Caco-2 (cell line): ENCODE measurements around the gene RANBP10. TPM values are rescaled to one million over a fixed set of nuclear protein-coding genes. Genes with fewer than 3 reads are reported as not detected.

ENCODE experiments used
- BruUV-seq: library from RNA; stranded (reverse); fragments of 400-500 nt; replicated peaks from 2 replicates; lab custom pipeline; 2021; lab: Mats Ljungman, UMichigan
- CTCF ChIA-PET: fragments of 300-600 bp; sonication (Branson Sonifier 250); formaldehyde crosslinking; loops from one replicate; lab custom pipeline; 2022; ENCODE audit warnings: antibody characterized with exemption; lab: Charles Lee
- POLR2A ChIA-PET: fragments of 300-600 bp; sonication (Branson Sonifier 250); formaldehyde crosslinking; loops from one replicate; lab custom pipeline; 2022; ENCODE audit warnings: antibody characterized with exemption; lab: Charles Lee
- DNase-seq, 2 experiments: peaks; one replicate each; pipeline versions ENCODE4 v3.0.0 to v3.0.0-alpha.2; 2020 to 2022
- H3K27me3 ChIP-seq: replicated peaks from 2 replicates; pipeline ENCODE4 v1.6.0; 2011; ENCODE audit warnings: low read length; ENCODE audit not compliant: control insufficient read depth, insufficient read depth
- H3K36me3 ChIP-seq: 2 replicates; pipeline ENCODE4 v1.5.1; 2011; ENCODE audit warnings: low read length; ENCODE audit not compliant: control insufficient read depth, insufficient read depth
- H3K4me1 ChIP-seq: fragments of 250-450 bp; sonication (Bioruptor Pico); 2 replicates; pipeline ENCODE4 v1.5.1; 2020; ENCODE audit warnings: mild to moderate bottlenecking
- H3K4me3 ChIP-seq: 2 replicates; pipeline ENCODE4 v1.5.1; 2011; ENCODE audit warnings: low read depth, mild to moderate bottlenecking, control low read depth, low read length
- H3K9me3 ChIP-seq: fragments of 250-450 bp; sonication (Bioruptor Pico); 2 replicates; pipeline ENCODE4 v1.5.1; 2020; ENCODE audit warnings: mild to moderate bottlenecking, moderate library complexity
- H3K27ac Mint-ChIP-seq: one replicate; pipeline ENCODE4 v1.8.0; 2022; ENCODE audit warnings: mixed read lengths; ENCODE audit not compliant: unreplicated experiment
- H3K27me3 Mint-ChIP-seq: one replicate; pipeline ENCODE4 v1.8.0; 2022; ENCODE audit warnings: mixed read lengths; ENCODE audit not compliant: insufficient read depth, unreplicated experiment
- H3K36me3 Mint-ChIP-seq: one replicate; pipeline ENCODE4 v1.8.0; 2022; ENCODE audit warnings: mild to moderate bottlenecking, mixed read lengths; ENCODE audit not compliant: insufficient read depth, unreplicated experiment
- H3K4me1 Mint-ChIP-seq: one replicate; pipeline ENCODE4 v1.8.0; 2022; ENCODE audit warnings: low read depth, mixed read lengths; ENCODE audit not compliant: unreplicated experiment
- H3K4me3 Mint-ChIP-seq: one replicate; pipeline ENCODE4 v1.8.0; 2022; ENCODE audit warnings: mild to moderate bottlenecking, moderate library complexity, mixed read lengths; ENCODE audit not compliant: unreplicated experiment
- H3K9me3 Mint-ChIP-seq: one replicate; pipeline ENCODE4 v1.8.0; 2022; ENCODE audit warnings: mixed read lengths; ENCODE audit not compliant: unreplicated experiment
- CTCF ChIP-seq, 2 experiments: fragments of 200-600 bp in 1 of 2; IDR thresholded peaks; 1 replicate in 1 of 2; 2 replicates in 1 of 2; pipeline versions ENCODE4 v1.5.1 to v1.8.0; 2011 to 2022; ENCODE audit warnings: antibody characterized with exemption in 1 of 2, control low read depth in 1 of 2, inconsistent platforms in 1 of 2, low read depth in 1 of 2, low read length in 1 of 2, mild to moderate bottlenecking in 1 of 2, moderate library complexity in 1 of 2; ENCODE audit not compliant: insufficient read depth in 1 of 2, severe bottlenecking in 1 of 2, unreplicated experiment in 1 of 2
- intact Hi-C: fragments of 100-400 bp; cut with micrococcal nuclease; formaldehyde crosslinking; loops from one replicate; pipeline ENCODE4 v1.10.0; 2022; ENCODE audit not compliant: unreplicated experiment
- total RNA-seq: library from RNA; stranded (reverse); gene quantifications from 2 replicates; pipeline ENCODE4 v1.2.3, GENCODE V29; 2022

RANBP10 gene
- total RNA-seq, 1 experiment from 2014 or later = 21.8 TPM

GRCh38 chr16:67801241-67801640, 5.1 kb downstream of the RANBP10 start:
- Histone ChIP-seq H3K27me3 (no peaks in the 10 kb centered on the region), H3K9me3 (no peaks in the 10 kb centered on the region), H3K4me1 (peaks cover 10% of the 10 kb centered on the region; the same call in 1 of the 2 replicates), H3K36me3 (0 out of 2 replicates have a peak, but pooled peaks cover 4% of the 10 kb centered on the region), H3K4me3 (no peak overlapping the region)
- Mint-ChIP-seq H3K27me3 (no peaks in the 10 kb centered on the region), H3K4me3 (no peak overlapping the region), H3K27ac (no peak overlapping the region), H3K9me3 (no peaks in the 10 kb centered on the region), H3K4me1 (peaks cover 9% of the 10 kb centered on the region), H3K36me3 (peaks cover 26% of the 10 kb centered on the region)
- BruUV-seq = no TSS peak
- intact Hi-C loops = loop anchor here (10.0 kb wide), 1 partner anchor 276 kb away; the partner anchor contains the start of gene RIPOR1
- TF ChIP-seq CTCF (IDR thresholded peaks at IDR 0.05; ENCODE audit: insufficient read depth in 1 of 2, low read depth in 1 of 2, low read length in 1 of 2, severe bottlenecking in 1 of 2, unreplicated experiment in 1 of 2) = no peak
- POLR2A ChIA-PET = no interaction called here
- no peak for DNase-seq
- CTCF ChIA-PET = no interaction called here

DNA sequence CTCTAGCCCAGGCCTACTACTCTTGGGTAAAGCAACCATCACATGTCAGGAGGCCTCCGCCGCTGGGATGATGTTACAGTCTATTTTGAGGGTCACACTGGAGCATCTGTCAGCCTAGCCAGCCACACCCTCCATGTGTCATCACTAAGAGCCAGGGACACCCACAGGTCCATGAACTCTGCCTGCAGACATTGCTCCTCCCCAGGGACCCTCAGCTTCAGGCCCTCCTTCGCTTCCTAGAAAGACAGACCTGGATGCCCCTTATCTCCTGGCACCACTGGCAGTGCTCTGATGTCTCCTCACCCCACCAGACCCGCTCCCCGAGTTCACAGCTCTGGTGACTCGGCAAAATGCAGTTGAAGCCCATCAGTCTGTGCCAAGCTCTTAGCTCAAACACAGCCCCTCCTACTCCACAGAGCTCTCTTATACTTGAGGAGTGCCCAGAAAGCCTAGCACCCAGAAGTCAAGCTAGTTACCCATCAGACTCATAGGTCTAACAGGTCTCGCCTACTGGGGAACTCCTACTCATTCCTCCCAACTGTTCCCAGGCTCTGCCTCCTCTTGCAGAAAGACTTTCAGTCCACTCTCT, 5.9 kb downstream of the RANBP10 start:
- Histone ChIP-seq H3K27me3 (no peaks in the 10 kb centered on the region), H3K9me3 (no peaks in the 10 kb centered on the region), H3K4me1 (peaks cover 8% of the 10 kb centered on the region; the same call in 1 of the 2 replicates), H3K36me3 (0 out of 2 replicates have a peak, but pooled peaks cover 4% of the 10 kb centered on the region), H3K4me3 (no peak overlapping the region)
- Mint-ChIP-seq H3K36me3 (peaks cover 25% of the 10 kb centered on the region), H3K27me3 (no peaks in the 10 kb centered on the region), H3K4me1 (peaks cover 8% of the 10 kb centered on the region), H3K4me3 (no peak overlapping the region), H3K9me3 (no peaks in the 10 kb centered on the region), H3K27ac (no peak overlapping the region)
- DNase-seq = no peak
- CTCF ChIA-PET = no interaction called here
- TF ChIP-seq CTCF (IDR thresholded peaks at IDR 0.05; ENCODE audit: insufficient read depth in 1 of 2, low read depth in 1 of 2, low read length in 1 of 2, severe bottlenecking in 1 of 2, unreplicated experiment in 1 of 2) = no peak
- POLR2A ChIA-PET = no interaction called here
- intact Hi-C loops = loop anchor here (10.0 kb wide), 1 partner anchor 276 kb away; the partner anchor contains the start of gene RIPOR1
- no TSS peak for BruUV-seq

DNA sequence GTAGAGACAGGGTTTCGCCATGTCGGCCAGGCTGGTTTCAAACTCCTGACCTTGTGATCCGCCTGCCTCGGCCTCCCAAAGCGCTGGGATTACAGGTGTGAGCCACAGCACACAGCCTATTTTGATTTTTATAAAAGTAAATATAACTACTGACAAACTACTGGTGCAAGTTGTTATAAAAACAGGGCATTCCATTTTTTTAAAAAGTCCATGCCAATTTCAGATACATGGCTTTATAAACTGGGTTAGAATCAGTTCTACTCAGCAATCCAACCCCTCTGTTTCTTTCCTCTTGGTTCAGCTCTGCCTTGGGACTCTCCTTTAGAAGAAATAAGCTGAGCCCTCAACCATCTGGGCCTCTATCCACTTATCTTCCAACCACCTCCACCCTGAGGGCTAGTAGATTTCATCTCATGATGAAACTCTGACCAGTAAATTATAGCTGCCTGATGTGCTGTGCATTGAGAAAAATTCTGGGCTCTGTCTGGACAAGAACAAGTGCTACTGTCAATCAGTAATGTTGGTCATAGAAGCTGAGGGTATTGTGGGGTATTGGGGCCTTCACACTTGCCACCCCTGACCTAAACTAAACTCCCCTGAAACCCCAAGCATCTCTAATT, 10.2 kb downstream of the RANBP10 start:
- no peaks in the 10 kb centered on the region for H3K4me1 Mint-ChIP-seq
- no peaks in the 10 kb centered on the region for H3K9me3 ChIP-seq
- POLR2A ChIA-PET = no interaction called here
- intact Hi-C loops = no loop called here
- no peak overlapping the region for H3K27ac Mint-ChIP-seq
- H3K4me3 Mint-ChIP-seq = no peak overlapping the region
- no peak for DNase-seq
- H3K4me1 ChIP-seq = no peaks in the 10 kb centered on the region
- no peak for TF ChIP-seq CTCF (IDR thresholded peaks at IDR 0.05; ENCODE audit: insufficient read depth in 1 of 2, low read depth in 1 of 2, low read length in 1 of 2, severe bottlenecking in 1 of 2, unreplicated experiment in 1 of 2)
- H3K36me3 Mint-ChIP-seq = no peaks in the 10 kb centered on the region
- no peaks in the 10 kb centered on the region for H3K9me3 Mint-ChIP-seq
- no peak overlapping the region for H3K4me3 ChIP-seq
- 0 out of 2 replicates have a peak, but pooled peaks cover 2% of the 10 kb centered on the region for H3K36me3 ChIP-seq
- CTCF ChIA-PET = interaction anchor here (0.6 kb wide), 1 partner anchor 20 kb away, joined by 6 read pairs; no protein-coding TSS in a partner anchor
- H3K27me3 Mint-ChIP-seq = no peaks in the 10 kb centered on the region
- BruUV-seq = no TSS peak
- no peaks in the 10 kb centered on the region for H3K27me3 ChIP-seq
